T-helper 2 cell (primary cell): ENCODE data around the gene MCC.
"Not testable (repeated sequence)": the region's sequence is repeated elsewhere in the genome, so short reads cannot be mapped to it uniquely, and the experiment has no call there.

Experiments used
- DNase-seq, 5 experiments: peaks; one replicate each; pipeline versions ENCODE4 v3.0.0 to v3.0.0-alpha.2; 2012 to 2022

MCC gene

GRCh38 chr5:113490317-113490716 is 2.1 kb upstream of the MCC start:
- DNase-seq: no peak

- peak in 2 of 5 experiments; percentile 46 for DNase-seq
Observed at GRCh38 chr5:113489299-113489698, 1.0 kb upstream of the MCC start.

- no peak for DNase-seq
Observed at GRCh38 chr5:113488645-113489184, 462 bp upstream of the MCC start.

- DNase-seq: no peak
Observed at GRCh38 chr5:113487416-113487780, 855 bp downstream of the MCC start.

GRCh38 chr5:113480243-113480642 is 8.0 kb downstream of the MCC start:
- no peak for DNase-seq

GRCh38 chr5:113478691-113479090 is 9.6 kb downstream of the MCC start:
- no peak for DNase-seq

GRCh38 chr5:113474100-113474728 is 14.0 kb downstream of the MCC start:
- no peak for DNase-seq

- DNase-seq: no peak
Observed at GRCh38 chr5:113463032-113463431, 25.2 kb downstream of the MCC start.

GRCh38 chr5:113457106-113457505 is 31.1 kb downstream of the MCC start:
- DNase-seq: not testable (repeated sequence)

- DNase-seq: no peak
Observed at GRCh38 chr5:113452941-113453340, 35.3 kb downstream of the MCC start.

GRCh38 chr5:113451797-113452196 is 36.5 kb downstream of the MCC start:
- DNase-seq: no peak

- peak in 1 of 5 experiments; percentile 42 for DNase-seq
Observed at GRCh38 chr5:113450929-113451328, 37.3 kb downstream of the MCC start.

- no peak for DNase-seq
Observed at GRCh38 chr5:113450462-113450861, 37.8 kb downstream of the MCC start.

- DNase-seq: no peak
Observed at GRCh38 chr5:113448252-113448651, 40.0 kb downstream of the MCC start.

GRCh38 chr5:113447498-113448050 is 40.7 kb downstream of the MCC start:
- DNase-seq: no peak

GRCh38 chr5:113446358-113446927 is 41.8 kb downstream of the MCC start:
- peak in 1 of 5 experiments; percentile 43 for DNase-seq

- DNase-seq: no peak
Observed at GRCh38 chr5:113437111-113437510, 51.1 kb downstream of the MCC start.

GRCh38 chr5:113435575-113435974 is 52.7 kb downstream of the MCC start:
- DNase-seq: no peak

GRCh38 chr5:113434889-113435288 is 53.4 kb downstream of the MCC start, which contains the start of gene TSSK1B:
Gene TSSK1B (minus strand): TSS chr5:113434989. CDS start chr5:113434839, 150 bp downstream.
- DNase-seq: no peak

GRCh38 chr5:113433862-113434612 is 54.2 kb downstream of the MCC start:
- DNase-seq: no peak

GRCh38 chr5:113433071-113433470 is 55.2 kb downstream of the MCC start:
- no peak for DNase-seq

GRCh38 chr5:113427871-113428574 is 60.2 kb downstream of the MCC start:
- no peak for DNase-seq

GRCh38 chr5:113425909-113426308 is 62.3 kb downstream of the MCC start:
- DNase-seq: no peak
